Sigmoid colon (tissue), 4 donors: ENCODE results near the gene DMP1.

Source experiments
- CTCF ChIP-seq, 4 experiments: fragments of 450-650 bp in 3 of 4; fragments of 200-600 bp in 1 of 4; IDR thresholded peaks; one replicate each; pipeline ENCODE4 v1.5.1; 2016 to 2019; ENCODE audit warnings: antibody characterized with exemption in 4 of 4, mild to moderate bottlenecking in 3 of 4, moderate library complexity in 2 of 4
- EP300 ChIP-seq, 4 donors: sonication (generic); formaldehyde crosslinking; IDR thresholded peaks; one replicate each; pipeline ENCODE4 v1.6.1; 2017; ENCODE audit warnings: antibody characterized with exemption in 4 of 4
- POLR2A ChIP-seq, 2 donors: fragments of 450-650 bp; IDR thresholded peaks; one replicate each; pipeline ENCODE4 v1.6.1; 2016; ENCODE audit warnings: antibody characterized with exemption in 2 of 2, mild to moderate bottlenecking in 2 of 2, moderate library complexity in 2 of 2
- POLR2AphosphoS5 ChIP-seq, 4 donors: sonication (generic); formaldehyde crosslinking; IDR thresholded peaks; one replicate each; pipeline ENCODE4 v1.6.1; 2017; ENCODE audit warnings: antibody characterized with exemption in 4 of 4

- TF ChIP-seq POLR2AphosphoS5 (IDR thresholded peaks at IDR 0.05) (no peak), POLR2A (IDR thresholded peaks at IDR 0.05) (no peak), CTCF (IDR thresholded peaks at IDR 0.05) (no peak), EP300 (IDR thresholded peaks at IDR 0.05) (no peak)
These were observed 41.9 kb upstream of the DMP1 start, which contains the start of gene DSPP for GRCh38 chr4:87608229-87608628.
